ENCODE results near the gene SBDS.

The SBDS gene

GRCh38 chr7:66967029-66967428 lies 28.4 kb downstream of the SBDS start:
- H3K4me3 Mint-ChIP-seq: no peak overlapping the region
- H3K9me3 Mint-ChIP-seq: no peaks in the 10 kb centered on the region
- no peaks in the 10 kb centered on the region for H3K36me3 Mint-ChIP-seq (ENCODE audit: low read depth)
- no peaks in the 10 kb centered on the region for H3K27me3 Mint-ChIP-seq
- no peak overlapping the region for H3K27ac Mint-ChIP-seq
- H3K4me1 Mint-ChIP-seq (ENCODE audit: low read depth): peaks cover 6% of the 10 kb centered on the region

- Mint-ChIP-seq H3K27ac (no peak overlapping the region), H3K36me3 (ENCODE audit: low read depth) (peaks cover 14% of the 10 kb centered on the region), H3K4me3 (no peak overlapping the region), H3K4me1 (ENCODE audit: low read depth) (peaks cover 6% of the 10 kb centered on the region), H3K27me3 (no peaks in the 10 kb centered on the region), H3K9me3 (no peaks in the 10 kb centered on the region)
These were observed 31.0 kb downstream of the SBDS start for GRCh38 chr7:66964411-66964810.

- no peaks in the 10 kb centered on the region for H3K9me3 Mint-ChIP-seq
- no peaks in the 10 kb centered on the region for H3K27me3 Mint-ChIP-seq
- peaks cover 43% of the 10 kb centered on the region for H3K36me3 Mint-ChIP-seq (ENCODE audit: low read depth)
- no peak overlapping the region for H3K27ac Mint-ChIP-seq
- no peak overlapping the region for H3K4me3 Mint-ChIP-seq
- H3K4me1 Mint-ChIP-seq (ENCODE audit: low read depth): no peaks in the 10 kb centered on the region
These were observed 34.3 kb downstream of the SBDS start for GRCh38 chr7:66961096-66961495.

- Mint-ChIP-seq H3K27me3 (no peaks in the 10 kb centered on the region), H3K9me3 (no peaks in the 10 kb centered on the region)
These were observed 35.2 kb downstream of the SBDS start for GRCh38 chr7:66960192-66960591.

GRCh38 chr7:66958538-66959350 lies 36.6 kb downstream of the SBDS start:
- no peaks in the 10 kb centered on the region for H3K27me3 Mint-ChIP-seq
- H3K4me3 Mint-ChIP-seq: no peak overlapping the region
- peaks cover 58% of the 10 kb centered on the region for H3K36me3 Mint-ChIP-seq (ENCODE audit: low read depth)
- no peak overlapping the region for H3K27ac Mint-ChIP-seq
- no peaks in the 10 kb centered on the region for H3K9me3 Mint-ChIP-seq
- H3K4me1 Mint-ChIP-seq (ENCODE audit: low read depth): no peaks in the 10 kb centered on the region

More at GRCh38 chr7:66960192-66960591, 35.2 kb downstream of the SBDS start:
- H3K36me3 Mint-ChIP-seq (ENCODE audit: low read depth): peaks cover 52% of the 10 kb centered on the region
- no peaks in the 10 kb centered on the region for H3K4me1 Mint-ChIP-seq (ENCODE audit: low read depth)
- H3K4me3 Mint-ChIP-seq: no peak overlapping the region
- no peak overlapping the region for H3K27ac Mint-ChIP-seq

GRCh38 chr7:66957595-66958290 lies 37.6 kb downstream of the SBDS start:
- H3K36me3 Mint-ChIP-seq (ENCODE audit: low read depth): peaks cover 66% of the 10 kb centered on the region
- H3K4me3 Mint-ChIP-seq: no peak overlapping the region
- no peaks in the 10 kb centered on the region for H3K9me3 Mint-ChIP-seq
- no peaks in the 10 kb centered on the region for H3K27me3 Mint-ChIP-seq
- no peak overlapping the region for H3K27ac Mint-ChIP-seq
- no peaks in the 10 kb centered on the region for H3K4me1 Mint-ChIP-seq (ENCODE audit: low read depth)

GRCh38 chr7:66953044-66953427 lies 42.4 kb downstream of the SBDS start:
- Mint-ChIP-seq H3K27me3 (no peaks in the 10 kb centered on the region), H3K36me3 (ENCODE audit: low read depth) (peaks cover 67% of the 10 kb centered on the region), H3K9me3 (no peaks in the 10 kb centered on the region), H3K4me3 (no peak overlapping the region), H3K27ac (no peak overlapping the region), H3K4me1 (ENCODE audit: low read depth) (no peaks in the 10 kb centered on the region)

- Mint-ChIP-seq H3K4me1 (ENCODE audit: low read depth) (no peaks in the 10 kb centered on the region), H3K4me3 (no peak overlapping the region), H3K27me3 (no peaks in the 10 kb centered on the region), H3K36me3 (ENCODE audit: low read depth) (peaks cover 65% of the 10 kb centered on the region), H3K9me3 (no peaks in the 10 kb centered on the region), H3K27ac (peak overlapping the region; percentile 34)
These were observed 42.9 kb downstream of the SBDS start for GRCh38 chr7:66952343-66953043.

- H3K9me3 Mint-ChIP-seq: no peaks in the 10 kb centered on the region
- no peak overlapping the region for H3K27ac Mint-ChIP-seq
- H3K27me3 Mint-ChIP-seq: no peaks in the 10 kb centered on the region
- H3K4me3 Mint-ChIP-seq: no peak overlapping the region
- H3K4me1 Mint-ChIP-seq (ENCODE audit: low read depth): no peaks in the 10 kb centered on the region
- peaks cover 53% of the 10 kb centered on the region for H3K36me3 Mint-ChIP-seq (ENCODE audit: low read depth)
These were observed 44.6 kb downstream of the SBDS start for GRCh38 chr7:66950763-66951162.

GRCh38 chr7:66950311-66950710 lies 45.1 kb downstream of the SBDS start:
- Mint-ChIP-seq H3K27ac (no peak overlapping the region), H3K4me3 (no peak overlapping the region), H3K4me1 (ENCODE audit: low read depth) (no peaks in the 10 kb centered on the region), H3K36me3 (ENCODE audit: low read depth) (peaks cover 51% of the 10 kb centered on the region), H3K27me3 (no peaks in the 10 kb centered on the region), H3K9me3 (no peaks in the 10 kb centered on the region)

- peaks cover 58% of the 10 kb centered on the region for H3K36me3 Mint-ChIP-seq (ENCODE audit: low read depth)
- H3K9me3 Mint-ChIP-seq: no peaks in the 10 kb centered on the region
- no peak overlapping the region for H3K27ac Mint-ChIP-seq
These were observed 46.8 kb downstream of the SBDS start for GRCh38 chr7:66948480-66949109.

GRCh38 chr7:66946545-66946944 lies 48.8 kb downstream of the SBDS start:
- Mint-ChIP-seq H3K27me3 (no peaks in the 10 kb centered on the region), H3K36me3 (ENCODE audit: low read depth) (peaks cover 65% of the 10 kb centered on the region), H3K4me1 (ENCODE audit: low read depth) (no peaks in the 10 kb centered on the region), H3K9me3 (no peaks in the 10 kb centered on the region), H3K4me3 (no peak overlapping the region), H3K27ac (no peak overlapping the region)

More at GRCh38 chr7:66948480-66949109, 46.8 kb downstream of the SBDS start:
- H3K4me1 Mint-ChIP-seq (ENCODE audit: low read depth): no peaks in the 10 kb centered on the region
- no peak overlapping the region for H3K4me3 Mint-ChIP-seq
- no peaks in the 10 kb centered on the region for H3K27me3 Mint-ChIP-seq

GRCh38 chr7:66939325-66939724 lies 56.1 kb downstream of the SBDS start:
- Mint-ChIP-seq H3K36me3 (ENCODE audit: low read depth) (peaks cover 63% of the 10 kb centered on the region), H3K27ac (no peak overlapping the region), H3K4me3 (no peak overlapping the region), H3K27me3 (no peaks in the 10 kb centered on the region), H3K4me1 (ENCODE audit: low read depth) (peaks cover 27% of the 10 kb centered on the region), H3K9me3 (no peaks in the 10 kb centered on the region)

- H3K27me3 Mint-ChIP-seq: no peaks in the 10 kb centered on the region
- H3K27ac Mint-ChIP-seq: no peak overlapping the region
- peaks cover 38% of the 10 kb centered on the region for H3K4me1 Mint-ChIP-seq (ENCODE audit: low read depth)
- H3K36me3 Mint-ChIP-seq (ENCODE audit: low read depth): peaks cover 57% of the 10 kb centered on the region
- no peak overlapping the region for H3K4me3 Mint-ChIP-seq
- H3K9me3 Mint-ChIP-seq: no peaks in the 10 kb centered on the region
These were observed 57.4 kb downstream of the SBDS start for GRCh38 chr7:66937940-66938339.

All from stimulated activated naive CD8-positive, alpha-beta T cell treated with anti-CD3 and anti-CD28 coated beads, Interleukin-15, Interleukin-2, amounts not matched to agents 100 ng/mL and 50 ng/mL, for 24 hours (primary cell).